Measurements from ENCODE around the gene LIN28B.

Gene LIN28B

GRCh38 chr6:105066233-105066632, 109.3 kb downstream of the LIN28B start:
- Histone ChIP-seq H2AK5ac (ENCODE audit: low read length) (no peak overlapping the region), H2BK5ac (ENCODE audit: low read length) (no peak overlapping the region), H3K27ac (ENCODE audit: low read depth, low read length) (no peak overlapping the region), H3K18ac (ENCODE audit: low read length) (no peak overlapping the region), H3K4me3 (ENCODE audit: low read length) (no peak overlapping the region), H3K23ac (ENCODE audit: low read length) (no peak overlapping the region), H4K8ac (ENCODE audit: low read depth, low read length) (no peak overlapping the region), H3K4me2 (ENCODE audit: low read length) (no peak overlapping the region), H3K36me3 (ENCODE audit: control insufficient read depth, insufficient read depth, low read length) (no peaks in the 10 kb centered on the region), H3K4ac (ENCODE audit: low read depth, low read length) (no peak overlapping the region), H2BK15ac (replicated peaks; ENCODE audit: low read depth) (no peak overlapping the region), H3K79me1 (ENCODE audit: low read length) (no peaks in the 10 kb centered on the region), H3K4me1 (ENCODE audit: control insufficient read depth, low read depth, low read length) (no peaks in the 10 kb centered on the region), H2BK120ac (ENCODE audit: low read depth, low read length) (no peak overlapping the region), H3K79me2 (ENCODE audit: control insufficient read depth, insufficient read depth, low read length) (no peaks in the 10 kb centered on the region), H3K27me3 (ENCODE audit: insufficient read depth, low read length, poor library complexity) (no peaks in the 10 kb centered on the region), H3K9ac (ENCODE audit: low read length) (no peak overlapping the region), H3K56ac (ENCODE audit: low read length) (no peak overlapping the region), H4K5ac (ENCODE audit: low read length) (no peak overlapping the region)
- DNase-seq = no peak
- no CpG with 5 or more reads among the region's 3 CpGs for WGBS (ENCODE audit: extremely low coverage, insufficient coverage, low lambda C conversion rate)

GRCh38 chr6:105066836-105067235, 109.9 kb downstream of the LIN28B start:
- H3K9ac ChIP-seq (ENCODE audit: low read length) = no peak overlapping the region
- no peak overlapping the region for H3K4me3 ChIP-seq (ENCODE audit: low read length)
- H3K56ac ChIP-seq (ENCODE audit: low read length) = no peak overlapping the region
- no peaks in the 10 kb centered on the region for H3K36me3 ChIP-seq (ENCODE audit: control insufficient read depth, insufficient read depth, low read length)
- H3K79me1 ChIP-seq (ENCODE audit: low read length) = no peaks in the 10 kb centered on the region
- no peak overlapping the region for H2BK120ac ChIP-seq (ENCODE audit: low read depth, low read length)
- no peak overlapping the region for H3K27ac ChIP-seq (ENCODE audit: low read depth, low read length)
- no peak overlapping the region for H3K4ac ChIP-seq (ENCODE audit: low read depth, low read length)
- H4K8ac ChIP-seq (ENCODE audit: low read depth, low read length) = no peak overlapping the region
- H3K79me2 ChIP-seq (ENCODE audit: control insufficient read depth, insufficient read depth, low read length) = no peaks in the 10 kb centered on the region
- WGBS (ENCODE audit: extremely low coverage, insufficient coverage, low lambda C conversion rate) = no CpG with 5 or more reads among the region's 3 CpGs
- no peak overlapping the region for H3K4me2 ChIP-seq (ENCODE audit: low read length)
- DNase-seq = no peak
- no peaks in the 10 kb centered on the region for H3K4me1 ChIP-seq (ENCODE audit: control insufficient read depth, low read depth, low read length)
- no peak overlapping the region for H2BK15ac ChIP-seq (replicated peaks; ENCODE audit: low read depth)
- H2AK5ac ChIP-seq (ENCODE audit: low read length) = no peak overlapping the region
- H3K27me3 ChIP-seq (ENCODE audit: insufficient read depth, low read length, poor library complexity) = no peaks in the 10 kb centered on the region
- H3K18ac ChIP-seq (ENCODE audit: low read length) = no peak overlapping the region
- H2BK5ac ChIP-seq (ENCODE audit: low read length) = no peak overlapping the region
- H3K23ac ChIP-seq (ENCODE audit: low read length) = no peak overlapping the region
- no peak overlapping the region for H4K5ac ChIP-seq (ENCODE audit: low read length)

- no peak overlapping the region for H3K4me3 ChIP-seq (ENCODE audit: low read length)
- no peaks in the 10 kb centered on the region for H3K27me3 ChIP-seq (ENCODE audit: insufficient read depth, low read length, poor library complexity)
- no peak overlapping the region for H3K56ac ChIP-seq (ENCODE audit: low read length)
- no peaks in the 10 kb centered on the region for H3K79me2 ChIP-seq (ENCODE audit: control insufficient read depth, insufficient read depth, low read length)
- WGBS (ENCODE audit: extremely low coverage, insufficient coverage, low lambda C conversion rate) = no CpG with 5 or more reads among the region's 1 CpG
- no peak overlapping the region for H3K18ac ChIP-seq (ENCODE audit: low read length)
- no peak overlapping the region for H3K4me2 ChIP-seq (ENCODE audit: low read length)
- no peak overlapping the region for H4K5ac ChIP-seq (ENCODE audit: low read length)
- H2BK120ac ChIP-seq (ENCODE audit: low read depth, low read length) = no peak overlapping the region
- H2BK15ac ChIP-seq (replicated peaks; ENCODE audit: low read depth) = no peak overlapping the region
- H3K4ac ChIP-seq (ENCODE audit: low read depth, low read length) = no peak overlapping the region
- H3K27ac ChIP-seq (ENCODE audit: low read depth, low read length) = no peak overlapping the region
- H2BK5ac ChIP-seq (ENCODE audit: low read length) = no peak overlapping the region
- H3K79me1 ChIP-seq (ENCODE audit: low read length) = no peaks in the 10 kb centered on the region
- no peak overlapping the region for H3K23ac ChIP-seq (ENCODE audit: low read length)
- no peak overlapping the region for H2AK5ac ChIP-seq (ENCODE audit: low read length)
- no peaks in the 10 kb centered on the region for H3K36me3 ChIP-seq (ENCODE audit: control insufficient read depth, insufficient read depth, low read length)
- H3K4me1 ChIP-seq (ENCODE audit: control insufficient read depth, low read depth, low read length) = no peaks in the 10 kb centered on the region
- no peak overlapping the region for H3K9ac ChIP-seq (ENCODE audit: low read length)
- no peak overlapping the region for H4K8ac ChIP-seq (ENCODE audit: low read depth, low read length)
- no peak for DNase-seq
Measured at GRCh38 chr6:105067329-105067728, 110.4 kb downstream of the LIN28B start.

GRCh38 chr6:105068407-105068806, 111.5 kb downstream of the LIN28B start:
- no peak overlapping the region for H3K4me3 ChIP-seq (ENCODE audit: low read length)
- H3K4me1 ChIP-seq (ENCODE audit: control insufficient read depth, low read depth, low read length) = no peaks in the 10 kb centered on the region
- H3K79me1 ChIP-seq (ENCODE audit: low read length) = peaks cover 2% of the 10 kb centered on the region
- no CpG with 5 or more reads among the region's 2 CpGs for WGBS (ENCODE audit: extremely low coverage, insufficient coverage, low lambda C conversion rate)
- H3K4me2 ChIP-seq (ENCODE audit: low read length) = no peak overlapping the region
- no peak for DNase-seq
- H3K9ac ChIP-seq (ENCODE audit: low read length) = no peak overlapping the region
- H3K36me3 ChIP-seq (ENCODE audit: control insufficient read depth, insufficient read depth, low read length) = no peaks in the 10 kb centered on the region
- H3K56ac ChIP-seq (ENCODE audit: low read length) = no peak overlapping the region
- no peak overlapping the region for H4K8ac ChIP-seq (ENCODE audit: low read depth, low read length)
- H2BK5ac ChIP-seq (ENCODE audit: low read length) = no peak overlapping the region
- no peak overlapping the region for H2BK120ac ChIP-seq (ENCODE audit: low read depth, low read length)
- H3K18ac ChIP-seq (ENCODE audit: low read length) = no peak overlapping the region
- H3K23ac ChIP-seq (ENCODE audit: low read length) = no peak overlapping the region
- H2BK15ac ChIP-seq (replicated peaks; ENCODE audit: low read depth) = no peak overlapping the region
- no peaks in the 10 kb centered on the region for H3K79me2 ChIP-seq (ENCODE audit: control insufficient read depth, insufficient read depth, low read length)
- no peak overlapping the region for H3K27ac ChIP-seq (ENCODE audit: low read depth, low read length)
- no peaks in the 10 kb centered on the region for H3K27me3 ChIP-seq (ENCODE audit: insufficient read depth, low read length, poor library complexity)
- H3K4ac ChIP-seq (ENCODE audit: low read depth, low read length) = no peak overlapping the region
- H2AK5ac ChIP-seq (ENCODE audit: low read length) = no peak overlapping the region
- H4K5ac ChIP-seq (ENCODE audit: low read length) = no peak overlapping the region

GRCh38 chr6:105069821-105070445, 113.0 kb downstream of the LIN28B start:
- Histone ChIP-seq H3K18ac (ENCODE audit: low read length) (no peak overlapping the region), H3K79me1 (ENCODE audit: low read length) (peaks cover 2% of the 10 kb centered on the region), H3K56ac (ENCODE audit: low read length) (no peak overlapping the region), H2AK5ac (ENCODE audit: low read length) (no peak overlapping the region), H3K23ac (ENCODE audit: low read length) (no peak overlapping the region), H3K4me1 (ENCODE audit: control insufficient read depth, low read depth, low read length) (no peaks in the 10 kb centered on the region), H3K9ac (ENCODE audit: low read length) (no peak overlapping the region), H4K8ac (ENCODE audit: low read depth, low read length) (no peak overlapping the region), H3K27ac (ENCODE audit: low read depth, low read length) (no peak overlapping the region), H3K36me3 (ENCODE audit: control insufficient read depth, insufficient read depth, low read length) (no peaks in the 10 kb centered on the region), H3K4ac (ENCODE audit: low read depth, low read length) (no peak overlapping the region), H3K4me3 (ENCODE audit: low read length) (no peak overlapping the region), H2BK5ac (ENCODE audit: low read length) (no peak overlapping the region), H4K5ac (ENCODE audit: low read length) (no peak overlapping the region), H2BK15ac (replicated peaks; ENCODE audit: low read depth) (no peak overlapping the region), H3K4me2 (ENCODE audit: low read length) (no peak overlapping the region), H2BK120ac (ENCODE audit: low read depth, low read length) (no peak overlapping the region), H3K79me2 (ENCODE audit: control insufficient read depth, insufficient read depth, low read length) (no peaks in the 10 kb centered on the region), H3K27me3 (ENCODE audit: insufficient read depth, low read length, poor library complexity) (no peaks in the 10 kb centered on the region)
- DNase-seq = no peak
- WGBS (ENCODE audit: extremely low coverage, insufficient coverage, low lambda C conversion rate) = no CpG with 5 or more reads among the region's 1 CpG

- no peak overlapping the region for H2BK5ac ChIP-seq (ENCODE audit: low read length)
- no peaks in the 10 kb centered on the region for H3K4me1 ChIP-seq (ENCODE audit: control insufficient read depth, low read depth, low read length)
- no peak overlapping the region for H3K23ac ChIP-seq (ENCODE audit: low read length)
- H3K36me3 ChIP-seq (ENCODE audit: control insufficient read depth, insufficient read depth, low read length) = no peaks in the 10 kb centered on the region
- no peak overlapping the region for H3K9ac ChIP-seq (ENCODE audit: low read length)
- H3K4ac ChIP-seq (ENCODE audit: low read depth, low read length) = no peak overlapping the region
- no peak overlapping the region for H2BK15ac ChIP-seq (replicated peaks; ENCODE audit: low read depth)
- H4K8ac ChIP-seq (ENCODE audit: low read depth, low read length) = no peak overlapping the region
- H4K5ac ChIP-seq (ENCODE audit: low read length) = no peak overlapping the region
- no peak overlapping the region for H3K18ac ChIP-seq (ENCODE audit: low read length)
- peaks cover 2% of the 10 kb centered on the region for H3K79me1 ChIP-seq (ENCODE audit: low read length)
- H3K79me2 ChIP-seq (ENCODE audit: control insufficient read depth, insufficient read depth, low read length) = no peaks in the 10 kb centered on the region
- no peak overlapping the region for H2AK5ac ChIP-seq (ENCODE audit: low read length)
- peak; percentile 42 for DNase-seq
- no peak overlapping the region for H3K4me2 ChIP-seq (ENCODE audit: low read length)
- no peak overlapping the region for H3K4me3 ChIP-seq (ENCODE audit: low read length)
- no peak overlapping the region for H2BK120ac ChIP-seq (ENCODE audit: low read depth, low read length)
- H3K27ac ChIP-seq (ENCODE audit: low read depth, low read length) = no peak overlapping the region
- H3K56ac ChIP-seq (ENCODE audit: low read length) = no peak overlapping the region
- no peaks in the 10 kb centered on the region for H3K27me3 ChIP-seq (ENCODE audit: insufficient read depth, low read length, poor library complexity)
Measured at GRCh38 chr6:105072798-105073199, 115.9 kb downstream of the LIN28B start.
